GM23338 (cell line): Measurements from ENCODE around the gene FBXO46. TPM values are rescaled to one million over a fixed set of nuclear protein-coding genes. Genes with fewer than 3 reads are reported as not detected.
A peak's percentile ranks its signal among the peaks of the same experiment; 100 is the strongest.

Source experiments
- ATAC-seq: fragments of 200-7000 bp; cut with Tn5 transposase; 3 replicates; pipeline ENCODE4 v1.9.1; 2020
- DNase-seq: peaks from one replicate; pipeline ENCODE4 v3.0.0-alpha.2; 2015; ENCODE audit warnings: low spot score
- H2AFZ ChIP-seq: fragments of 200-600 bp; sonication (generic); 2 replicates; pipeline ENCODE4 v1.8.0; 2016; ENCODE audit warnings: antibody characterized with exemption, mild to moderate bottlenecking, moderate library complexity
- H3F3A ChIP-seq: fragments of 200-600 bp; sonication (generic); replicated peaks from 2 replicates; pipeline ENCODE4 v1.8.0; 2017; ENCODE audit warnings: antibody characterized with exemption, mixed run types, low read depth
- H3K27ac ChIP-seq: fragments of 200-600 bp; sonication (generic); 2 replicates; pipeline ENCODE4 v1.6.1; 2016; ENCODE audit warnings: low read depth
- H3K27me3 ChIP-seq: fragments of 200-600 bp; sonication (generic); 2 replicates; pipeline ENCODE4 v1.8.0; 2016; ENCODE audit warnings: mild to moderate bottlenecking, mixed run types, moderate library complexity; ENCODE audit not compliant: insufficient read depth
- H3K36me3 ChIP-seq: fragments of 200-600 bp; sonication (generic); 2 replicates; pipeline ENCODE4 v1.8.0; 2016; ENCODE audit warnings: mild to moderate bottlenecking; ENCODE audit not compliant: insufficient read depth
- H3K4me1 ChIP-seq: fragments of 200-600 bp; sonication (generic); 2 replicates; pipeline ENCODE4 v1.8.0; 2016; ENCODE audit warnings: mild to moderate bottlenecking, moderate library complexity; ENCODE audit not compliant: insufficient read depth
- H3K4me2 ChIP-seq: fragments of 200-600 bp; sonication (generic); 2 replicates; pipeline ENCODE4 v1.7.1; 2017; ENCODE audit warnings: mixed run types
- H3K4me3 ChIP-seq: fragments of 200-600 bp; sonication (generic); 2 replicates; pipeline ENCODE4 v1.6.1; 2016; ENCODE audit warnings: mixed run types
- H3K79me2 ChIP-seq: fragments of 200-600 bp; sonication (generic); replicated peaks from 2 replicates; pipeline ENCODE4 v1.8.0; 2017; ENCODE audit warnings: mild to moderate bottlenecking; ENCODE audit not compliant: insufficient read depth
- H3K9me2 ChIP-seq: fragments of 200-600 bp; sonication (generic); 2 replicates; pipeline ENCODE4 v1.8.0; 2017; ENCODE audit not compliant: insufficient read depth
- H4K20me1 ChIP-seq: fragments of 200-600 bp; sonication (generic); replicated peaks from 2 replicates; pipeline ENCODE4 v1.8.0; 2017; ENCODE audit warnings: mild to moderate bottlenecking; ENCODE audit not compliant: insufficient read depth
- H3K27ac Mint-ChIP-seq: 2 replicates; pipeline ENCODE4 v1.8.0; 2020; ENCODE audit warnings: inconsistent platforms, mild to moderate bottlenecking, moderate library complexity, mixed read lengths
- H3K27me3 Mint-ChIP-seq: 3 replicates; pipeline ENCODE4 v1.8.0; 2022; ENCODE audit warnings: low read depth, mild to moderate bottlenecking, moderate library complexity, mixed read lengths, inconsistent platforms; ENCODE audit not compliant: insufficient read depth, poor library complexity
- H3K36me3 Mint-ChIP-seq: 3 replicates; pipeline ENCODE4 v1.8.0; 2021; ENCODE audit warnings: low read depth, mild to moderate bottlenecking, inconsistent platforms, moderate library complexity, mixed read lengths
- H3K4me1 Mint-ChIP-seq: 3 replicates; pipeline ENCODE4 v1.8.0; 2020; ENCODE audit warnings: mild to moderate bottlenecking, inconsistent platforms, mixed read lengths
- H3K4me3 Mint-ChIP-seq: 3 replicates; pipeline ENCODE4 v1.8.0; 2021; ENCODE audit warnings: moderate library complexity, mild to moderate bottlenecking, inconsistent platforms, mixed read lengths
- H3K9me3 Mint-ChIP-seq: 3 replicates; pipeline ENCODE4 v1.8.0; 2020; ENCODE audit warnings: moderate library complexity, mild to moderate bottlenecking, inconsistent platforms, mixed read lengths
- CREB1 ChIP-seq: fragments of 250-450 bp; sonication (Bioruptor Pico); IDR thresholded peaks from 2 replicates; pipeline ENCODE4 v1.5.0; 2020; ENCODE audit warnings: low read depth, mild to moderate bottlenecking, moderate library complexity
- CTCF ChIP-seq, 2 experiments: fragments of 200-600 bp in 1 of 2; sonication (generic) in 1 of 2; conservative IDR thresholded peaks; 2 replicates each; pipeline versions ENCODE4 v1.5.1 to v1.6.1; 2016 to 2017; ENCODE audit warnings: antibody characterized with exemption in 2 of 2, low read depth in 2 of 2, mild to moderate bottlenecking in 2 of 2, moderate library complexity in 1 of 2
- ETS1 ChIP-seq: IDR thresholded peaks from 2 replicates; pipeline ENCODE4 v1.6.1; 2016; ENCODE audit warnings: antibody characterized with exemption
- NANOG ChIP-seq: IDR thresholded peaks from 2 replicates; pipeline ENCODE4 v1.6.1; 2016; ENCODE audit warnings: antibody characterized with exemption, borderline replicate concordance
- POLR2AphosphoS5 ChIP-seq: IDR thresholded peaks from 2 replicates; pipeline ENCODE4 v1.6.1; 2016; ENCODE audit warnings: antibody characterized with exemption, low read depth
- REST ChIP-seq: IDR thresholded peaks from one replicate; pipeline ENCODE4 v1.6.1; 2018; ENCODE audit warnings: antibody characterized with exemption; ENCODE audit not compliant: unreplicated experiment
- STAT1 ChIP-seq: IDR thresholded peaks from one replicate; pipeline ENCODE4 v1.6.1; 2016; ENCODE audit warnings: antibody characterized with exemption; ENCODE audit not compliant: unreplicated experiment
- ZNF114 ChIP-seq: fragments of 250-450 bp; sonication (Bioruptor Pico); IDR thresholded peaks from 2 replicates; pipeline ENCODE4 v1.5.0; 2020; ENCODE audit warnings: mild to moderate bottlenecking, moderate library complexity
- ZNF331 ChIP-seq: fragments of 250-450 bp; sonication (Bioruptor Pico); IDR thresholded peaks from 2 replicates; pipeline ENCODE4 v1.5.0; 2020; ENCODE audit warnings: low read depth, mild to moderate bottlenecking, moderate library complexity
- ZNF462 ChIP-seq: fragments of 250-450 bp; sonication (Bioruptor Pico); IDR thresholded peaks from 2 replicates; pipeline ENCODE4 v1.5.0; 2020; ENCODE audit warnings: mild to moderate bottlenecking, moderate library complexity
- polyA plus RNA-seq: library from polyadenylated mRNA; unstranded; fragments of >200 nt; fragmentation: Nextera tagmentation; extraction: Ambion mirVana; gene quantifications from 2 replicates; pipeline ENCODE4 v1.2.1, GENCODE V29; 2016
- total RNA-seq: library from RNA; depleted of rRNA; stranded (reverse); fragments of >200 nt; shearing (Covaris generic); gene quantifications from 2 replicates; pipeline ENCODE4 v1.2.3, GENCODE V29; 2014

FBXO46 gene
- total and polyA plus RNA-seq, 2 experiments from 2014 or later: 9.4 to 35.8 TPM

- Histone ChIP-seq H3K4me1 (peaks cover 8% of the 10 kb centered on the region; the same call in 1 of the 2 replicates), H3K36me3 (no peaks in the 10 kb centered on the region), H3K27me3 (peaks cover 21% of the 10 kb centered on the region), H4K20me1 (peaks cover 4% of the 10 kb centered on the region; the same call in 1 of the 2 replicates), H3K79me2 (no peaks in the 10 kb centered on the region), H2AFZ (peak overlapping the region; percentile 77), H3K27ac (peak overlapping the region; percentile 14; the same call in 1 of the 2 replicates), H3K9me2 (no peaks in the 10 kb centered on the region), H3K4me3 (peak overlapping the region; percentile 78), H3K4me2 (peak overlapping the region; percentile 87), H3F3A (peaks cover 24% of the 10 kb centered on the region)
- peak; percentile 47; the same call in 1 of the 2 replicates for TF ChIP-seq POLR2AphosphoS5
- TF ChIP-seq STAT1: no peak
- TF ChIP-seq ETS1: no peak
- peak; percentile 20 to 24; a peak in 2 of 4 replicates for TF ChIP-seq CTCF (conservative IDR thresholded peaks at IDR 0.05; ENCODE audit: low read depth in 2 of 2)
- no peak; the same call in 1 of the 2 replicates for TF ChIP-seq CREB1
- TF ChIP-seq NANOG: no peak
- no peak for TF ChIP-seq ZNF331 (CRISPR knock-in tag)
- no peak for TF ChIP-seq REST
- TF ChIP-seq ZNF114: no peak
- no peak for TF ChIP-seq ZNF462
- ATAC-seq (peak; percentile 79), DNase-seq (peak; percentile 100)
- Mint-ChIP-seq H3K4me1 (peaks cover 12% of the 10 kb centered on the region), H3K36me3 (no peaks in the 10 kb centered on the region), H3K9me3 (no peaks in the 10 kb centered on the region; the same call in 2 of the 3 replicates), H3K4me3 (peak overlapping the region; percentile 87), H3K27me3 (peaks cover 37% of the 10 kb centered on the region), H3K27ac (peak overlapping the region; percentile 82)
Measured at GRCh38 chr19:45677351-45678230, 53.1 kb downstream of the FBXO46 start.
